Panc1 (cell line): ENCODE data around the gene KMT5B. TPM values are rescaled to one million over a fixed set of nuclear protein-coding genes. Genes with fewer than 3 reads are reported as not detected.

Source experiments
- ATAC-seq: fragments of 200-7000 bp; cut with Tn5 transposase; 2 replicates; pipeline ENCODE4 v1.9.1; 2020; ENCODE audit warnings: mild to moderate bottlenecking, moderate library complexity
- BruUV-seq: library from RNA; stranded (reverse); fragments of 400-500 nt; replicated peaks from 2 replicates; lab custom pipeline; 2021; lab: Mats Ljungman, UMichigan
- CTCF ChIA-PET: fragments of 300-600 bp; sonication (Branson Sonifier 250); formaldehyde crosslinking; loops from one replicate; lab custom pipeline; 2022; ENCODE audit warnings: antibody characterized with exemption; lab: Charles Lee
- POLR2A ChIA-PET: fragments of 300-600 bp; sonication (Branson Sonifier 250); formaldehyde crosslinking; loops from one replicate; lab custom pipeline; 2022; ENCODE audit warnings: antibody characterized with exemption; lab: Charles Lee
- DNase-seq: peaks from one replicate; pipeline ENCODE4 v3.0.0-alpha.2; 2010; ENCODE audit warnings: low read depth, low spot score
- H3K27ac ChIP-seq: 2 replicates; pipeline ENCODE4 v1.5.1; 2011; ENCODE audit warnings: mild to moderate bottlenecking, low read length, inconsistent platforms
- H3K27me3 ChIP-seq: fragments of 200-500 bp; sonication (Bioruptor generic); 2 replicates; pipeline ENCODE4 v1.6.0; 2014; ENCODE audit warnings: low read length, inconsistent platforms; ENCODE audit not compliant: control insufficient read depth, insufficient read depth
- H3K36me3 ChIP-seq: fragments of 200-500 bp; sonication (Bioruptor generic); 2 replicates; pipeline ENCODE4 v1.5.1; 2014; ENCODE audit warnings: inconsistent platforms, mild to moderate bottlenecking, low read length, moderate library complexity; ENCODE audit not compliant: control insufficient read depth, insufficient read depth
- H3K4me1 ChIP-seq: 2 replicates; pipeline ENCODE4 v1.5.1; 2011; ENCODE audit warnings: inconsistent platforms, mild to moderate bottlenecking, low read length, moderate library complexity; ENCODE audit not compliant: control insufficient read depth, insufficient read depth
- H3K4me3 ChIP-seq, 2 experiments: 2 replicates each; pipeline ENCODE4 v1.5.1; 2011 to 2012; ENCODE audit warnings: low read depth in 2 of 2, low read length in 2 of 2, mild to moderate bottlenecking in 2 of 2, inconsistent platforms in 1 of 2, moderate library complexity in 1 of 2
- H3K9me3 ChIP-seq: fragments of 200-500 bp; sonication (Bioruptor generic); 2 replicates; pipeline ENCODE4 v1.5.1; 2014; ENCODE audit warnings: low read depth, mild to moderate bottlenecking, inconsistent platforms, low read length, moderate library complexity; ENCODE audit not compliant: control insufficient read depth, insufficient read depth
- CTCF ChIP-seq: fragments of 450-650 bp; IDR thresholded peaks from 2 replicates; pipeline ENCODE4 v1.5.1; 2017; ENCODE audit warnings: mild to moderate bottlenecking
- POLR2AphosphoS5 ChIP-seq: IDR thresholded peaks from 2 replicates; pipeline ENCODE4 v1.6.1; 2012; ENCODE audit warnings: mild to moderate bottlenecking, low read depth, low read length, moderate library complexity
- SIN3A ChIP-seq: IDR thresholded peaks from 2 replicates; pipeline ENCODE4 v1.6.1; 2012; ENCODE audit warnings: low read depth, mild to moderate bottlenecking, low read length, moderate library complexity, borderline replicate concordance; ENCODE audit not compliant: insufficient read depth
- TCF7L2 ChIP-seq: IDR thresholded peaks from 2 replicates; pipeline ENCODE4 v1.6.1; 2011; ENCODE audit warnings: mild to moderate bottlenecking, low read depth, low read length, inconsistent platforms
- in situ Hi-C: cut with HindIII; loops from 2 replicates; pipeline ENCODE4 v1.10.0; 2016; ENCODE audit warnings: low sequenced_read_pairs, low pct_unique_long_range_greater_than_20kb
- intact Hi-C: fragments of 100-400 bp; cut with micrococcal nuclease; formaldehyde crosslinking; loops from one replicate; pipeline ENCODE4 v1.10.0; 2022; ENCODE audit not compliant: unreplicated experiment
- total RNA-seq: library from RNA; stranded (reverse); gene quantifications from one replicate; pipeline ENCODE4 v1.2.1, GENCODE V29; 2021; ENCODE audit not compliant: unreplicated experiment
- TF ChIP-seq, protein P1 (sequence below), 2 experiments: IDR thresholded peaks; 2 replicates each; pipeline ENCODE4 v1.6.1; 2011 to 2012; ENCODE audit warnings: low read depth in 2 of 2, control low read depth in 1 of 2, low read length in 1 of 2, mild to moderate bottlenecking in 1 of 2, moderate library complexity in 1 of 2; ENCODE audit not compliant: insufficient read depth in 1 of 2

Gene KMT5B
- total RNA-seq, 1 experiment from 2014 or later = 48.6 TPM

- no peaks in the 10 kb centered on the region for H3K4me1 ChIP-seq
- TF ChIP-seq, protein P1, sequence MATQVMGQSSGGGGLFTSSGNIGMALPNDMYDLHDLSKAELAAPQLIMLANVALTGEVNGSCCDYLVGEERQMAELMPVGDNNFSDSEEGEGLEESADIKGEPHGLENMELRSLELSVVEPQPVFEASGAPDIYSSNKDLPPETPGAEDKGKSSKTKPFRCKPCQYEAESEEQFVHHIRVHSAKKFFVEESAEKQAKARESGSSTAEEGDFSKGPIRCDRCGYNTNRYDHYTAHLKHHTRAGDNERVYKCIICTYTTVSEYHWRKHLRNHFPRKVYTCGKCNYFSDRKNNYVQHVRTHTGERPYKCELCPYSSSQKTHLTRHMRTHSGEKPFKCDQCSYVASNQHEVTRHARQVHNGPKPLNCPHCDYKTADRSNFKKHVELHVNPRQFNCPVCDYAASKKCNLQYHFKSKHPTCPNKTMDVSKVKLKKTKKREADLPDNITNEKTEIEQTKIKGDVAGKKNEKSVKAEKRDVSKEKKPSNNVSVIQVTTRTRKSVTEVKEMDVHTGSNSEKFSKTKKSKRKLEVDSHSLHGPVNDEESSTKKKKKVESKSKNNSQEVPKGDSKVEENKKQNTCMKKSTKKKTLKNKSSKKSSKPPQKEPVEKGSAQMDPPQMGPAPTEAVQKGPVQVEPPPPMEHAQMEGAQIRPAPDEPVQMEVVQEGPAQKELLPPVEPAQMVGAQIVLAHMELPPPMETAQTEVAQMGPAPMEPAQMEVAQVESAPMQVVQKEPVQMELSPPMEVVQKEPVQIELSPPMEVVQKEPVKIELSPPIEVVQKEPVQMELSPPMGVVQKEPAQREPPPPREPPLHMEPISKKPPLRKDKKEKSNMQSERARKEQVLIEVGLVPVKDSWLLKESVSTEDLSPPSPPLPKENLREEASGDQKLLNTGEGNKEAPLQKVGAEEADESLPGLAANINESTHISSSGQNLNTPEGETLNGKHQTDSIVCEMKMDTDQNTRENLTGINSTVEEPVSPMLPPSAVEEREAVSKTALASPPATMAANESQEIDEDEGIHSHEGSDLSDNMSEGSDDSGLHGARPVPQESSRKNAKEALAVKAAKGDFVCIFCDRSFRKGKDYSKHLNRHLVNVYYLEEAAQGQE (IDR thresholded peaks at IDR 0.05; ENCODE audit: insufficient read depth in 1 of 2, low read depth in 2 of 2, low read length in 1 of 2) = no peak
- TF ChIP-seq POLR2AphosphoS5 = no peak
- TF ChIP-seq SIN3A = no peak
- TF ChIP-seq TCF7L2 = no peak
- no peak for TF ChIP-seq CTCF
- no peak overlapping the region for H3K4me3 ChIP-seq
- ChIA-PET CTCF (no interaction called here), POLR2A (interaction anchor here (0.7 kb wide), 1 partner anchor 17 kb away, joined by 3 read pairs; no protein-coding TSS in a partner anchor)
- no peak overlapping the region for H3K27ac ChIP-seq
- no peaks in the 10 kb centered on the region for H3K27me3 ChIP-seq
- intact Hi-C loops (no loop called here), in situ Hi-C loops (no loop called here)
- peaks cover 3% of the 10 kb centered on the region; the same call in 1 of the 2 replicates for H3K9me3 ChIP-seq
- DNase-seq (no peak), ATAC-seq (no peak)
- no TSS peak for BruUV-seq
- no peaks in the 10 kb centered on the region for H3K36me3 ChIP-seq
Measured at GRCh38 chr11:68229601-68230000, 16.5 kb upstream of the KMT5B start.

DNA sequence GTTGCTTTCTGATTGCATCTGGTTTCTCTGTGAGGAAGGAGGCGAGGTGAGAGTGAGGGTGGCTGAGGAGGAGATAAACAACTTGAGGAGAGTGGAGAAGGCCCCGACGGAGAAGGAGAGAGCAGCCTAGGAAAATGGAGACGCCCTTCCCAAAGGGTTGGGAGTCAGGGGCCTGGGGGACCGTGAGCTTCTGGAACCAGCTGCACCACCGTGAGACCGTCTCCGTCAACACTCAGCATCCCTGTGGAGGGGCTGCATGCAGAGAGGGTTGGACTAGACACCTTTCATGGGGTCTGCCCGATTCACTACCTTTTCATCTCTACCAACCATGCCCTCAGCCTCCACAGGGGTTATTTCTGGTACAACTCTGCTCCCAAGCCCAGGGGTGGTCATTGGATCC, 13.3 kb upstream of the KMT5B start:
- Histone ChIP-seq H3K9me3 (peaks cover 3% of the 10 kb centered on the region; the same call in 1 of the 2 replicates), H3K36me3 (no peaks in the 10 kb centered on the region), H3K4me3 (no peak overlapping the region), H3K27ac (no peak overlapping the region), H3K4me1 (no peaks in the 10 kb centered on the region), H3K27me3 (no peaks in the 10 kb centered on the region)
- no TSS peak for BruUV-seq
- TF ChIP-seq POLR2AphosphoS5 (no peak), CTCF (no peak), TCF7L2 (no peak), SIN3A (no peak)
- TF ChIP-seq, protein P1 (IDR thresholded peaks at IDR 0.05; ENCODE audit: insufficient read depth in 1 of 2, low read depth in 2 of 2, low read length in 1 of 2) = no peak
- intact Hi-C loops = no loop called here
- in situ Hi-C loops = no loop called here
- ChIA-PET POLR2A (interaction anchor here (0.7 kb wide), 1 partner anchor 17 kb away, joined by 3 read pairs; no protein-coding TSS in a partner anchor), CTCF (no interaction called here)
- DNase-seq (no peak), ATAC-seq (no peak)
